ENCODE measurements around the gene PMM1.

DNA sequence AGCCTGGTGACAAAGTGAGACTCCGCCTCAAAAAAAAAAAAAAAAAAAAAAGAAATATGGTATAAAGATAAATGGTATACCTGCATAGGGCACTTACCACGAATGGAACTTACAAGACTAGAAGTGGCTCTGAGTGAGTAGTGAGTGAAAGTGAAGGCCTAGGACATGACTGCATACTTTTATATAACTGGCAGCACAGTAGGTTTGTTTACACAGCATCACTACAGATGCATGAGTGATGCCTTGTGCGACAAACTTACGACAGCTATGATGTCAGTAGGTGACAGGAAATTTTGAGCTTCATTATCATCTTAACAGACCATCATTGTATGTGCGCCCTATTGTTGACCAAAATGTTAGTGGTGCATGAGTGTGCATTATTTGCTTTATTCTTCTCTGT is 49.1 kb upstream of the PMM1 start:
- TF ChIP-seq EZH2phosphoT487 (IDR thresholded peaks at IDR 0.05; ENCODE audit: insufficient read depth, low read depth) = no peak
- TF ChIP-seq EZH2 (IDR thresholded peaks at IDR 0.05; ENCODE audit: insufficient read depth, poor library complexity, severe bottlenecking) = no peak

Data from GM23248 (cell line).